ENCODE measurements around the gene RAB3C. TPM values are rescaled to one million over a fixed set of nuclear protein-coding genes. Genes with fewer than 3 reads are reported as not detected.

RAB3C gene
- polyA plus RNA-seq, 1 donor (not counting 4 experiments of a cell fraction or from before 2014, with no cell fraction given), result not detected

DNA sequence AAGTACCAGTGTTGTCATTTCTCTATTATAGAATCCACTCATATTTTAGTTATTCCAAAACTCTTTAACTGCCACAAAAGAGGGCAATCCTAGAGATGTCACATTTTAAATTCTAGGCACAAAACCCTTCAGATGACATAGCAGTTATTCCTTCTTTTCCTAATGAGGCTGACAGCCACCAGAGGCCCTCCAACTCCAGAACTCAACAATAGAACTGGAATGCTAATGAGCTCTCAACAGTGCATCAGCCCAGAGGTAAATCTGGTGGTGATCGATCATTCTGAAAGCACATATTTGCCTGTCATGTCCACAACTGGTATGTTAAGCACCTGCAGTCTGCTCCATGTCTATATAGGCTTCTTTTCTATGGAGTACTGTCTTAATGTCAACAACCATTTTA lies 40.2 kb upstream of the RAB3C start:
- dilution Hi-C loops (cut with MboI; ENCODE audit: extremely low pct_ligation_motif_present, low sequenced_read_pairs), result no loop called here

DNA sequence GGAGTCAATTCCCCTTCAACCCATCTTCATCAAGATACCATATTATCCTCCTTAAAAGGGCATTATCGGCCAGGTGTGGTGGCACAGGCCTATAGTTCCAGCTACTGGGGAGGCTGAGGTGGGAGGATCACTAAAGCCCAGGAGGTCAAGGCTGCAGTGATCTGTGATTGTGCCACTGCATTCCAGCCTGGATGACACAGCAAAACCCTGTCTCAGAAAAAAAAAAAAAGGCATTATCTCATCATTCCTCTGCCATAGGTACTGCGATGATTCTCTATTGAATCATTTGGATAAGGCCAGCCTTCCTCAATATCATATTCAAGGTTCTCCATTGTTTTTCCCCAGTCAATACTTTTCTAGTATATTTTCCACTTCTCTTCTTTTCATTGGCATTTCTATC lies 39.2 kb upstream of the RAB3C start:
- dilution Hi-C loops (cut with MboI; ENCODE audit: extremely low pct_ligation_motif_present, low sequenced_read_pairs), result no loop called here
- TF ChIP-seq, protein P1, sequence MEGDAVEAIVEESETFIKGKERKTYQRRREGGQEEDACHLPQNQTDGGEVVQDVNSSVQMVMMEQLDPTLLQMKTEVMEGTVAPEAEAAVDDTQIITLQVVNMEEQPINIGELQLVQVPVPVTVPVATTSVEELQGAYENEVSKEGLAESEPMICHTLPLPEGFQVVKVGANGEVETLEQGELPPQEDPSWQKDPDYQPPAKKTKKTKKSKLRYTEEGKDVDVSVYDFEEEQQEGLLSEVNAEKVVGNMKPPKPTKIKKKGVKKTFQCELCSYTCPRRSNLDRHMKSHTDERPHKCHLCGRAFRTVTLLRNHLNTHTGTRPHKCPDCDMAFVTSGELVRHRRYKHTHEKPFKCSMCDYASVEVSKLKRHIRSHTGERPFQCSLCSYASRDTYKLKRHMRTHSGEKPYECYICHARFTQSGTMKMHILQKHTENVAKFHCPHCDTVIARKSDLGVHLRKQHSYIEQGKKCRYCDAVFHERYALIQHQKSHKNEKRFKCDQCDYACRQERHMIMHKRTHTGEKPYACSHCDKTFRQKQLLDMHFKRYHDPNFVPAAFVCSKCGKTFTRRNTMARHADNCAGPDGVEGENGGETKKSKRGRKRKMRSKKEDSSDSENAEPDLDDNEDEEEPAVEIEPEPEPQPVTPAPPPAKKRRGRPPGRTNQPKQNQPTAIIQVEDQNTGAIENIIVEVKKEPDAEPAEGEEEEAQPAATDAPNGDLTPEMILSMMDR (optimal IDR thresholded peaks at IDR 0.05 in 1 of 3, IDR thresholded peaks at IDR 0.05 in 1 of 3, conservative IDR thresholded peaks at IDR 0.05 in 1 of 3; ENCODE audit: extremely low read depth in 1 of 3, insufficient read depth in 2 of 3, low read length in 3 of 3), result no peak
- FAIRE-seq, result no peak

More for the DNA sequence above, 40.2 kb upstream of the RAB3C start:
- no peak overlapping the region for H3K4me3 ChIP-seq (ENCODE audit: control insufficient read depth in 2 of 3, extremely low read depth in 1 of 3, insufficient read depth in 2 of 3, low read depth in 1 of 3, low read length in 3 of 3)
- H3K79me2 ChIP-seq (ENCODE audit: control insufficient read depth, insufficient read depth, low read length), result no peaks in the 10 kb centered on the region
- H3K4me2 ChIP-seq (ENCODE audit: control insufficient read depth, extremely low read depth, insufficient read depth, low read depth, low read length), result no peak overlapping the region
- no peaks in the 10 kb centered on the region for H3K36me3 ChIP-seq (ENCODE audit: control insufficient read depth in 2 of 2, extremely low read depth in 1 of 2, insufficient read depth in 2 of 2, low read length in 2 of 2)
- TF ChIP-seq EZH2 (IDR thresholded peaks at IDR 0.05; ENCODE audit: low read length), result no peak
- TF ChIP-seq, protein P1 (optimal IDR thresholded peaks at IDR 0.05 in 1 of 3, IDR thresholded peaks at IDR 0.05 in 1 of 3, conservative IDR thresholded peaks at IDR 0.05 in 1 of 3; ENCODE audit: extremely low read depth in 1 of 3, insufficient read depth in 2 of 3, low read length in 3 of 3), result no peak
- no peaks in the 10 kb centered on the region for H3K9me1 ChIP-seq (ENCODE audit: control insufficient read depth, extremely low read depth, insufficient read depth, low read length)
- no peak overlapping the region for H2AFZ ChIP-seq (ENCODE audit: control insufficient read depth, low read length)
- FAIRE-seq (no peak), DNase-seq (ENCODE audit: low read depth, low spot score) (no peak)
- H3K4me1 ChIP-seq (ENCODE audit: control insufficient read depth, extremely low read depth, insufficient read depth, low read length), result no peaks in the 10 kb centered on the region
- no peak overlapping the region for H3K9ac ChIP-seq (ENCODE audit: control insufficient read depth, extremely low read depth, insufficient read depth, low read length)
- H3K27ac ChIP-seq (ENCODE audit: control insufficient read depth, insufficient read depth, low read length), result no peak overlapping the region
- H3K27me3 ChIP-seq (ENCODE audit: control insufficient read depth, extremely low read depth, insufficient read depth, low read length), result no peaks in the 10 kb centered on the region
- no peaks in the 10 kb centered on the region for H3K9me3 ChIP-seq (ENCODE audit: control insufficient read depth, low read depth, low read length)
- H4K20me1 ChIP-seq (ENCODE audit: control insufficient read depth, extremely low read depth, insufficient read depth, low read length), result no peaks in the 10 kb centered on the region

More for the DNA sequence above, 39.2 kb upstream of the RAB3C start:
- Histone ChIP-seq H3K9me3 (ENCODE audit: control insufficient read depth, low read depth, low read length) (no peaks in the 10 kb centered on the region), H3K4me3 (ENCODE audit: control insufficient read depth in 2 of 3, extremely low read depth in 1 of 3, insufficient read depth in 2 of 3, low read depth in 1 of 3, low read length in 3 of 3) (no peak overlapping the region), H4K20me1 (ENCODE audit: control insufficient read depth, extremely low read depth, insufficient read depth, low read length) (no peaks in the 10 kb centered on the region), H3K36me3 (ENCODE audit: control insufficient read depth in 2 of 2, extremely low read depth in 1 of 2, insufficient read depth in 2 of 2, low read length in 2 of 2) (no peaks in the 10 kb centered on the region), H2AFZ (ENCODE audit: control insufficient read depth, low read length) (no peak overlapping the region), H3K27ac (ENCODE audit: control insufficient read depth, insufficient read depth, low read length) (no peak overlapping the region), H3K4me2 (ENCODE audit: control insufficient read depth, extremely low read depth, insufficient read depth, low read depth, low read length) (no peak overlapping the region), H3K79me2 (ENCODE audit: control insufficient read depth, insufficient read depth, low read length) (no peaks in the 10 kb centered on the region), H3K9me1 (ENCODE audit: control insufficient read depth, extremely low read depth, insufficient read depth, low read length) (no peaks in the 10 kb centered on the region), H3K4me1 (ENCODE audit: control insufficient read depth, extremely low read depth, insufficient read depth, low read length) (no peaks in the 10 kb centered on the region), H3K27me3 (ENCODE audit: control insufficient read depth, extremely low read depth, insufficient read depth, low read length) (no peaks in the 10 kb centered on the region), H3K9ac (ENCODE audit: control insufficient read depth, extremely low read depth, insufficient read depth, low read length) (no peak overlapping the region)
- DNase-seq (ENCODE audit: low read depth, low spot score), result no peak
